Activated CD4-positive, alpha-beta T cell treated with anti-CD3 and anti-CD28 coated beads, Interleukin-10, Interleukin-2, amounts not matched to agents 100 ng/mL and 50 ng/mL, durations not matched to agents 16 hours and 8 hours (primary cell): ENCODE data around the gene MEPCE.
"Not testable (repeated sequence)": the region's sequence is repeated elsewhere in the genome, so short reads cannot be mapped to it uniquely, and the experiment has no call there.

Experiments
- DNase-seq: peaks from one replicate; pipeline ENCODE4 v3.0.0-alpha.2; 2020

MEPCE gene

GRCh38 chr7:100434297-100435144, 4.9 kb downstream of the MEPCE start:
- no peak for DNase-seq

- DNase-seq, result peak; percentile 59
These were observed 6.0 kb downstream of the MEPCE start for GRCh38 chr7:100435401-100436304.

- no peak for DNase-seq
These were observed 7.8 kb downstream of the MEPCE start for GRCh38 chr7:100437150-100438100.

GRCh38 chr7:100438172-100438571, 8.5 kb downstream of the MEPCE start:
- no peak for DNase-seq

GRCh38 chr7:100438731-100439130, 9.1 kb downstream of the MEPCE start:
- DNase-seq, result not testable (repeated sequence)

GRCh38 chr7:100439244-100439643, 9.6 kb downstream of the MEPCE start:
- DNase-seq, result not testable (repeated sequence)

GRCh38 chr7:100441641-100442535, 12.3 kb downstream of the MEPCE start:
- no peak for DNase-seq

- DNase-seq, result no peak
These were observed 13.6 kb downstream of the MEPCE start for GRCh38 chr7:100443096-100443840.

GRCh38 chr7:100444311-100445278, 15.0 kb downstream of the MEPCE start:
- no peak for DNase-seq

- no peak for DNase-seq
These were observed 16.4 kb downstream of the MEPCE start for GRCh38 chr7:100446040-100446439.

- DNase-seq, result not testable (repeated sequence)
These were observed 17.7 kb downstream of the MEPCE start for GRCh38 chr7:100447363-100447762.

- DNase-seq, result no peak
These were observed 19.7 kb downstream of the MEPCE start for GRCh38 chr7:100449190-100449795.

- DNase-seq, result no peak
These were observed 22.9 kb downstream of the MEPCE start for GRCh38 chr7:100452513-100452912.

- not testable (repeated sequence) for DNase-seq
These were observed 24.2 kb downstream of the MEPCE start for GRCh38 chr7:100453854-100454253.

- DNase-seq, result no peak
These were observed 25.6 kb downstream of the MEPCE start for GRCh38 chr7:100455206-100455605.

GRCh38 chr7:100456562-100456961, 26.9 kb downstream of the MEPCE start:
- no peak for DNase-seq

GRCh38 chr7:100457033-100457432, 27.4 kb downstream of the MEPCE start:
- DNase-seq, result no peak

- DNase-seq, result no peak
These were observed 34.6 kb downstream of the MEPCE start, which contains the start of gene SPACDR for GRCh38 chr7:100464210-100464660. Gene SPACDR (minus strand): TSS chr7:100464260. CDS start chr7:100464025, 235 bp downstream.

GRCh38 chr7:100464791-100465190, 35.2 kb downstream of the MEPCE start:
- DNase-seq, result no peak
